ENCODE results near the gene TAC4.

TAC4 gene

DNA sequence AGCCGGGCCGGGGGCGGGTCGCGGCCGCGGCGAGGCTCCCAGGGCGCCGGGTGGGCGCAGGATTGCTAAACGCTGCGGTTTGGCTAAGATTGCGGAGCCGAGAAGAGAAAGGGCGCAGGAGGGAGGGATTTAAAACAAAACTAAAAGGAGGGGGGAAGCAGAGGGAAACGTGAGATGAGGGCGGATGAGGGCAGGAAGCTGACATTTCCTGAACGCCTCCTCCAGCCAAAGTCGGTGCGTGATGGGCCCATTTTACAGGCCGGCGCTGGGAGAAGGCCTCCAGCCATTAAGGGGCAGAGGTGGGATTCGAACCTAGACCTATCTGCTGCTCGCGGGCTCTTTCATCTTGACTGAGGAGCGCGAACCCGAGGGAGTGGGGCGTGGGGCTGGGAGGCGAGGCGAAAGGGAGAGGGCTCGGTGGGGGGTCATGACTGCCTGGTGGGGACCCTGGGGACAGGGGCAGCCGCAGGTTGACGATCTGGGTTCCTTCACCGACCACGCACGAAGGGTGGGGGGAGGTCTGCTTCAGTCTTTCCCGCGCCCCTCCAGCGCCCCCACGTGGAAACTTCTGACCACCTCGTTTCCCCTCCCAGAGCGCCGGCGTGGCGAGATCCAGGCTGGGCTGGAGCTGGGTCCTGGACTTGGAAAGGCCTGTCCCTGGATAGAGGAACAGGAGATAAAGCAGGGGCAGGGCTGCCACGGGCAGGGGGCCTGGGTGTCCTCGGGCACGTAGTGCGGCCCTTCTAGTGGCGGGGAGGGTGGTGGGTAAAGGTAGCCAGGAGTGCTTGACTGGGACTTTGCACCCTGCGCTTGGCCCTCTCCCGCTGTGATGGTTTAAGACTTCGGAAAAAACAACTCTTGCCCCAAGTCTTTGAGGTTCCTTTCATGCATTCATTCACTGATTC, 3.8 kb upstream of the TAC4 start:
- Histone ChIP-seq H3K4me1 (ENCODE audit: insufficient read depth, low read length) (peaks cover 19% of the 10 kb centered on the region), H3K27me3 (ENCODE audit: insufficient read depth, low read length, poor library complexity) (peaks cover 44% of the 10 kb centered on the region), H3K36me3 (ENCODE audit: insufficient read depth, low read length) (no peaks in the 10 kb centered on the region), H3K27ac (ENCODE audit: low read length) (no peak overlapping the region), H3K9me3 (ENCODE audit: insufficient read depth, low read length, severe bottlenecking) (no peaks in the 10 kb centered on the region), H3K4me3 (ENCODE audit: low read depth in 1 of 2, low read length in 2 of 2) (peak overlapping the region in 1 of 2 experiments; percentile 49; a peak in 2 of 4 replicates), H4K20me1 (ENCODE audit: insufficient read depth, low read length) (peaks cover 19% of the 10 kb centered on the region), H3K4me2 (ENCODE audit: insufficient read depth, low read length) (peak overlapping the region; percentile 71), H3K79me2 (ENCODE audit: insufficient read depth, low read length) (no peaks in the 10 kb centered on the region), H3K9ac (ENCODE audit: low read depth, low read length) (peak overlapping the region; percentile 40; the same call in 1 of the 2 replicates), H2AFZ (ENCODE audit: low read depth, low read length) (peak overlapping the region; percentile 38; the same call in 1 of the 2 replicates)
- ATAC-seq (ENCODE audit: insufficient read depth, low read depth), result peak; percentile 80
- peak; percentile 58 for TF ChIP-seq EZH2 (IDR thresholded peaks at IDR 0.05; ENCODE audit: borderline replicate concordance, low read depth, low read length, severe bottlenecking)
- TF ChIP-seq, protein P1, sequence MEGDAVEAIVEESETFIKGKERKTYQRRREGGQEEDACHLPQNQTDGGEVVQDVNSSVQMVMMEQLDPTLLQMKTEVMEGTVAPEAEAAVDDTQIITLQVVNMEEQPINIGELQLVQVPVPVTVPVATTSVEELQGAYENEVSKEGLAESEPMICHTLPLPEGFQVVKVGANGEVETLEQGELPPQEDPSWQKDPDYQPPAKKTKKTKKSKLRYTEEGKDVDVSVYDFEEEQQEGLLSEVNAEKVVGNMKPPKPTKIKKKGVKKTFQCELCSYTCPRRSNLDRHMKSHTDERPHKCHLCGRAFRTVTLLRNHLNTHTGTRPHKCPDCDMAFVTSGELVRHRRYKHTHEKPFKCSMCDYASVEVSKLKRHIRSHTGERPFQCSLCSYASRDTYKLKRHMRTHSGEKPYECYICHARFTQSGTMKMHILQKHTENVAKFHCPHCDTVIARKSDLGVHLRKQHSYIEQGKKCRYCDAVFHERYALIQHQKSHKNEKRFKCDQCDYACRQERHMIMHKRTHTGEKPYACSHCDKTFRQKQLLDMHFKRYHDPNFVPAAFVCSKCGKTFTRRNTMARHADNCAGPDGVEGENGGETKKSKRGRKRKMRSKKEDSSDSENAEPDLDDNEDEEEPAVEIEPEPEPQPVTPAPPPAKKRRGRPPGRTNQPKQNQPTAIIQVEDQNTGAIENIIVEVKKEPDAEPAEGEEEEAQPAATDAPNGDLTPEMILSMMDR (IDR thresholded peaks at IDR 0.05; ENCODE audit: borderline replicate concordance, extremely low read depth, low read length, poor library complexity, severe bottlenecking), result peak; percentile 60
- DNase-seq, result peak; percentile 72

- peak; percentile 62 for DNase-seq
- peaks cover 44% of the 10 kb centered on the region for H3K27me3 ChIP-seq (ENCODE audit: insufficient read depth, low read length, poor library complexity)
- H3K4me3 ChIP-seq (ENCODE audit: low read depth in 1 of 2, low read length in 2 of 2), result peak overlapping the region in 1 of 2 experiments; percentile 49; a peak in 2 of 4 replicates
- H2AFZ ChIP-seq (ENCODE audit: low read depth, low read length), result no peak overlapping the region
- H4K20me1 ChIP-seq (ENCODE audit: insufficient read depth, low read length), result peaks cover 19% of the 10 kb centered on the region
- H3K36me3 ChIP-seq (ENCODE audit: insufficient read depth, low read length), result no peaks in the 10 kb centered on the region
- H3K79me2 ChIP-seq (ENCODE audit: insufficient read depth, low read length), result no peaks in the 10 kb centered on the region
- TF ChIP-seq EZH2 (IDR thresholded peaks at IDR 0.05; ENCODE audit: borderline replicate concordance, low read depth, low read length, severe bottlenecking), result peak; percentile 92
- TF ChIP-seq, protein P1 (IDR thresholded peaks at IDR 0.05; ENCODE audit: borderline replicate concordance, extremely low read depth, low read length, poor library complexity, severe bottlenecking), result no peak
- no peaks in the 10 kb centered on the region for H3K9me3 ChIP-seq (ENCODE audit: insufficient read depth, low read length, severe bottlenecking)
- H3K4me2 ChIP-seq (ENCODE audit: insufficient read depth, low read length), result peak overlapping the region; percentile 71
- peak; percentile 71 for ATAC-seq (ENCODE audit: insufficient read depth, low read depth)
- peak overlapping the region; percentile 40; the same call in 1 of the 2 replicates for H3K9ac ChIP-seq (ENCODE audit: low read depth, low read length)
- H3K4me1 ChIP-seq (ENCODE audit: insufficient read depth, low read length), result peaks cover 19% of the 10 kb centered on the region
- no peak overlapping the region for H3K27ac ChIP-seq (ENCODE audit: low read length)
Measured at GRCh38 chr17:49850772-49851386, 3.0 kb upstream of the TAC4 start.

- no peak for TF ChIP-seq EZH2 (IDR thresholded peaks at IDR 0.05; ENCODE audit: borderline replicate concordance, low read depth, low read length, severe bottlenecking)
- TF ChIP-seq, protein P1 (IDR thresholded peaks at IDR 0.05; ENCODE audit: borderline replicate concordance, extremely low read depth, low read length, poor library complexity, severe bottlenecking), result no peak
- Histone ChIP-seq H3K4me3 (ENCODE audit: low read depth in 1 of 2, low read length in 2 of 2) (no peak overlapping the region; a peak in 1 of 4 replicates), H3K27ac (ENCODE audit: low read length) (no peak overlapping the region), H3K4me1 (ENCODE audit: insufficient read depth, low read length) (peaks cover 19% of the 10 kb centered on the region), H3K9me3 (ENCODE audit: insufficient read depth, low read length, severe bottlenecking) (no peaks in the 10 kb centered on the region), H2AFZ (ENCODE audit: low read depth, low read length) (no peak overlapping the region), H3K4me2 (ENCODE audit: insufficient read depth, low read length) (peak overlapping the region; percentile 71; the same call in 1 of the 2 replicates), H3K9ac (ENCODE audit: low read depth, low read length) (no peak overlapping the region), H3K36me3 (ENCODE audit: insufficient read depth, low read length) (no peaks in the 10 kb centered on the region), H4K20me1 (ENCODE audit: insufficient read depth, low read length) (peaks cover 19% of the 10 kb centered on the region), H3K27me3 (ENCODE audit: insufficient read depth, low read length, poor library complexity) (peaks cover 41% of the 10 kb centered on the region), H3K79me2 (ENCODE audit: insufficient read depth, low read length) (no peaks in the 10 kb centered on the region)
- no peak for DNase-seq
- ATAC-seq (ENCODE audit: insufficient read depth, low read depth), result no peak
Measured at GRCh38 chr17:49850218-49850610, 2.3 kb upstream of the TAC4 start.
